OCI-LY1 (cell line): Measurements from ENCODE around the gene TMEM198.

Source experiments
- H2AFZ ChIP-seq: fragments of 200-600 bp; sonication (generic), shearing (Covaris generic); 2 replicates; pipeline ENCODE4 v1.6.0; 2014; ENCODE audit warnings: antibody characterized with exemption, mild to moderate bottlenecking, low read length
- H3F3A ChIP-seq: fragments of 200-600 bp; sonication (generic), shearing (Covaris generic); 2 replicates; pipeline ENCODE4 v1.6.0; 2014; ENCODE audit warnings: mild to moderate bottlenecking, antibody characterized with exemption, low read length, moderate library complexity; ENCODE audit not compliant: insufficient read depth
- H3K27ac ChIP-seq: fragments of 200-600 bp; sonication (generic); 2 replicates; pipeline ENCODE4 v1.5.1; 2014; ENCODE audit warnings: low read length, mixed run types, mild to moderate bottlenecking, low read depth; ENCODE audit not compliant: poor library complexity, severe bottlenecking
- H3K27me3 ChIP-seq: fragments of 200-600 bp; sonication (generic); 2 replicates; pipeline ENCODE4 v1.6.0; 2014; ENCODE audit warnings: antibody characterized with exemption, mild to moderate bottlenecking, low read length, moderate library complexity; ENCODE audit not compliant: insufficient read depth
- H3K36me3 ChIP-seq: fragments of 200-600 bp; sonication (generic); 2 replicates; pipeline ENCODE4 v1.6.1; 2014; ENCODE audit warnings: mild to moderate bottlenecking, antibody characterized with exemption, low read length, moderate library complexity, mixed read lengths; ENCODE audit not compliant: insufficient read depth
- H3K4me1 ChIP-seq: fragments of 200-600 bp; sonication (generic); 2 replicates; pipeline ENCODE4 v1.5.1; 2014; ENCODE audit warnings: mild to moderate bottlenecking, low read length, moderate library complexity; ENCODE audit not compliant: insufficient read depth, severe bottlenecking
- H3K4me2 ChIP-seq: fragments of 200-600 bp; sonication (generic), shearing (Covaris generic); 2 replicates; pipeline ENCODE4 v1.6.1; 2014; ENCODE audit warnings: low read length
- H3K4me3 ChIP-seq: fragments of 200-600 bp; sonication (generic); 2 replicates; pipeline ENCODE4 v1.5.1; 2014; ENCODE audit warnings: low read length, low read depth, mild to moderate bottlenecking, mixed read lengths; ENCODE audit not compliant: poor library complexity, severe bottlenecking
- H3K79me2 ChIP-seq: fragments of 200-600 bp; shearing (Covaris generic); 2 replicates; pipeline ENCODE4 v1.6.1; 2016; ENCODE audit warnings: mixed run types, low read length, mixed read lengths; ENCODE audit not compliant: insufficient read depth
- H3K9ac ChIP-seq: fragments of 200-600 bp; sonication (generic), shearing (Covaris generic); 2 replicates; pipeline ENCODE4 v1.6.1; 2014; ENCODE audit warnings: mild to moderate bottlenecking, low read length, mixed read lengths
- H3K9me2 ChIP-seq: fragments of 200-600 bp; sonication (generic), shearing (Covaris generic); 2 replicates; pipeline ENCODE4 v1.6.1; 2014; ENCODE audit warnings: low read depth, mild to moderate bottlenecking, low read length, mixed read lengths
- H3K9me3 ChIP-seq: fragments of 200-600 bp; shearing (Covaris generic); 2 replicates; pipeline ENCODE4 v1.6.1; 2014; ENCODE audit warnings: low read length, mixed read lengths
- H4K20me1 ChIP-seq: fragments of 200-600 bp; sonication (generic), shearing (Covaris generic); 2 replicates; pipeline ENCODE4 v1.6.0; 2016; ENCODE audit warnings: mild to moderate bottlenecking, low read length; ENCODE audit not compliant: insufficient read depth
- EZH2 ChIP-seq: fragments of 200-600 bp; sonication (generic), shearing (Covaris generic); IDR thresholded peaks from 2 replicates; pipeline ENCODE4 v1.8.0; 2017; ENCODE audit warnings: borderline replicate concordance, mixed run types, mild to moderate bottlenecking, antibody characterized with exemption, low read length, moderate library complexity, mixed read lengths
- TF ChIP-seq, protein P1 (sequence below): fragments of 200-600 bp; sonication (generic), shearing (Covaris generic); IDR thresholded peaks from 2 replicates; pipeline ENCODE4 v1.5.1; 2017; ENCODE audit warnings: mild to moderate bottlenecking, antibody characterized with exemption, low read length, moderate library complexity, mixed read lengths

The TMEM198 gene

DNA sequence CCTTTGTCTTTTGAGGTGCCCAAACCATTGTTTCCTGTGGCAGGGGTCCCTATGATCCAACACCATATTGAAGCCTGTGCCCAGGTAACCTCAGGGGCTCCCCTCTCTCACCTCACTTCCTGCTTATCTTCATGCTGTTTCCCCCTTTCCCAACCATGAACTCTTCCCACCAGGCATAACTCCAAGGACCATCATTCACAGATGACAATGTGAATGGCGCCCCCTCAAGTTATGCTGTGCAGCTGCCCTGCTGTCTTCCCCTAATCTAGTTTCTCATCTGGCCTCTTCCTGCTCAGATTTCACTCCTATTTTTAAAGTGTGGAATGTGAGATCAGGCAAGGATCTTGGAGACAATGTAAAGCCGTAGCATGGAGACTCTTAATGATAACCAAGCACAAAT lies 43.7 kb upstream of the TMEM198 start:
- Histone ChIP-seq H3K27me3 (no peaks in the 10 kb centered on the region), H3K4me3 (no peak overlapping the region), H3F3A (no peaks in the 10 kb centered on the region), H3K4me1 (peaks cover 22% of the 10 kb centered on the region), H3K9me2 (no peaks in the 10 kb centered on the region), H3K9me3 (no peaks in the 10 kb centered on the region), H3K79me2 (no peaks in the 10 kb centered on the region), H3K27ac (no peak overlapping the region), H3K9ac (no peak overlapping the region), H3K36me3 (no peaks in the 10 kb centered on the region), H4K20me1 (no peaks in the 10 kb centered on the region), H3K4me2 (peak overlapping the region; percentile 95; the same call in 1 of the 2 replicates), H2AFZ (no peak overlapping the region)
- TF ChIP-seq, protein P1, sequence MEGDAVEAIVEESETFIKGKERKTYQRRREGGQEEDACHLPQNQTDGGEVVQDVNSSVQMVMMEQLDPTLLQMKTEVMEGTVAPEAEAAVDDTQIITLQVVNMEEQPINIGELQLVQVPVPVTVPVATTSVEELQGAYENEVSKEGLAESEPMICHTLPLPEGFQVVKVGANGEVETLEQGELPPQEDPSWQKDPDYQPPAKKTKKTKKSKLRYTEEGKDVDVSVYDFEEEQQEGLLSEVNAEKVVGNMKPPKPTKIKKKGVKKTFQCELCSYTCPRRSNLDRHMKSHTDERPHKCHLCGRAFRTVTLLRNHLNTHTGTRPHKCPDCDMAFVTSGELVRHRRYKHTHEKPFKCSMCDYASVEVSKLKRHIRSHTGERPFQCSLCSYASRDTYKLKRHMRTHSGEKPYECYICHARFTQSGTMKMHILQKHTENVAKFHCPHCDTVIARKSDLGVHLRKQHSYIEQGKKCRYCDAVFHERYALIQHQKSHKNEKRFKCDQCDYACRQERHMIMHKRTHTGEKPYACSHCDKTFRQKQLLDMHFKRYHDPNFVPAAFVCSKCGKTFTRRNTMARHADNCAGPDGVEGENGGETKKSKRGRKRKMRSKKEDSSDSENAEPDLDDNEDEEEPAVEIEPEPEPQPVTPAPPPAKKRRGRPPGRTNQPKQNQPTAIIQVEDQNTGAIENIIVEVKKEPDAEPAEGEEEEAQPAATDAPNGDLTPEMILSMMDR, result peak; percentile 56; the same call in 1 of the 2 replicates
- TF ChIP-seq EZH2, result no peak

- H2AFZ ChIP-seq, result no peak overlapping the region
Observed at GRCh38 chr2:219501849-219502248, 42.0 kb upstream of the TMEM198 start.

GRCh38 chr2:219502618-219503017 lies 41.2 kb upstream of the TMEM198 start:
- Histone ChIP-seq H3K9me3 (no peaks in the 10 kb centered on the region), H3K27me3 (no peaks in the 10 kb centered on the region), H2AFZ (no peak overlapping the region), H3K27ac (no peak overlapping the region), H4K20me1 (no peaks in the 10 kb centered on the region), H3K9ac (no peak overlapping the region), H3K4me1 (peaks cover 17% of the 10 kb centered on the region), H3K36me3 (peaks cover 6% of the 10 kb centered on the region; the same call in 1 of the 2 replicates), H3K79me2 (no peaks in the 10 kb centered on the region), H3K4me2 (no peak overlapping the region), H3K4me3 (no peak overlapping the region), H3F3A (no peaks in the 10 kb centered on the region), H3K9me2 (no peaks in the 10 kb centered on the region)
- no peak for TF ChIP-seq EZH2
- TF ChIP-seq, protein P1, result no peak

More at GRCh38 chr2:219501849-219502248, 42.0 kb upstream of the TMEM198 start:
- Histone ChIP-seq H3K27me3 (no peaks in the 10 kb centered on the region), H3K4me3 (no peak overlapping the region), H3K79me2 (no peaks in the 10 kb centered on the region), H3K4me1 (peaks cover 17% of the 10 kb centered on the region), H3K9ac (no peak overlapping the region), H3K4me2 (no peak overlapping the region), H3K9me2 (no peaks in the 10 kb centered on the region), H3K9me3 (no peaks in the 10 kb centered on the region), H4K20me1 (no peaks in the 10 kb centered on the region), H3K36me3 (peaks cover 6% of the 10 kb centered on the region; the same call in 1 of the 2 replicates), H3F3A (no peaks in the 10 kb centered on the region), H3K27ac (no peak overlapping the region)
- TF ChIP-seq, protein P1, result no peak
- TF ChIP-seq EZH2, result no peak
